ENCODE data around the gene TTC29.
"Not testable (repeated sequence)": the region's sequence is repeated elsewhere in the genome, so short reads cannot be mapped to it uniquely, and the experiment has no call there.

Gene TTC29

DNA sequence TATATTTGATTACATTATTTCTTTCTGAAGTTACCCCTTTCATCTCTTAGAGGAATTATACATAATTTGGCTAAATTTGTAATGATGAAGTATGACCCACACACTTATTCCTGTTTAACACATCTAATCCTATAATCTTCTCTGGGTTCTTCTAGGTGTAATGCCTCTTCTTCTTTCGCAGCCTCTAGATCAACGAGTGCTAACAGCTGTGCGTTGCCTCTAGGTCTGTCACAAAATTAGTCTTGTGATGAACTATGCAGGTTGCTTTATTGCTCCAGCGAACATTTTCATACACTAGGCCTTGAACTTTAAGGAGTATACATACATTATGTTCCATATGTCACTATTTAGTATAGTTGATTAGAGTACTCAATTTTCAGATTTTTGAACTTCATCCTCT, 89.9 kb downstream of the TTC29 start:
- DNase-seq, result no peak

DNA sequence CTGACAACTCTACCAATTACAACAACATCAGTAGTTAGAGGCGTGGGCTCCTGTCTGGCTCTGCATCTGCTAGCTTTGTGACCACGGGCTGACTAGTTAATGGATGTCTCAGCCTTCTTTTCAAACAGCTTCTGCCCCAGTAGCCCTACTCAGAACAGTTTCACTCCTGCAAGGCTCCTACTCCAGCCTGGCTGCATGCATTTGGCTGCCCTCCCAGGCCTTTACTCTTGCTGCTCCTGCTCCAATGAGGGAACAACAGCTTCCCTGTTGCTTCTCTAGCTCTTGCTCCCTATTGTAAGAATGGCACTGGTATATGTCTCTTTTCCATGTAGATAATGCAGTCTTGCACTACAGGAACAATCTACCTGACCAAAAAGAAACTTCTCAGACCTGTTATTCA, 93.3 kb downstream of the TTC29 start:
- no peak for DNase-seq

DNA sequence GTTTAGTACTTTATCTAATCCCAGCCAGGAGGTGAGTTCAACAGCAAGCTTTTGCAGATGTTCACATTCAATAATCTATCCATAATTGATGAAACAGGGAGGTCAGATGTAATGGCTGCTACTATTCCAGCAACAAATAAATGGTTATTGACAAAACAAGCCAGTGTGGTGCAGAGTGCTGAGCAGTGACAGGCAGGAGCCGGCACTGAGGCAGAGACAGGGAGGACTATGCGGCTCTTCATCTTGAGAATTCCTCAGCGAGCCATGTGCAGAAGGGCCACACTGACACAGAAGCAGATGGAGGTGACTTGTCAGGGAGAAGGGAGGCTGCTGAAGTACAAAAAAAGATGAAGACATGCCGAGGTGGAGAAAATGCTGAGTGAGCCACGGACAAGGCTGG, 98.3 kb downstream of the TTC29 start:
- no peak for DNase-seq

DNA sequence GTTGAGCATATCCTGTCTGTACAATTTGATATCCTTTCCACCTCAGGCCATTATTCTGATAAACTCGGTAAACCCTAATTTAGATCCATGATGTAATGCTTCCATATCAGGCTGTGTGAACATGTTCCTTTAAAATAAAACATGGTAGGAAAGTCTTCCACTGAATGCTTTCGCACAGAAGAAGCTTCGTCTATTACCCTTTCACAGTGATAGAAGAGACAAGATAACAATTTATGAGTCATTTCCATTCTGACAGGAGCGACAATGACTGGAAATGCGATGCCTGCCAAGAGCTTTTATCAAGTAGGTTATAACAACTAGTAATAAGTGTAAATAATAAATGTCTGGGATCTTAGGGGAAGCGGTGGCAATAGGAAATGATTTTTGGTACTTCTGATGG, 98.8 kb downstream of the TTC29 start:
- no peak for DNase-seq

DNA sequence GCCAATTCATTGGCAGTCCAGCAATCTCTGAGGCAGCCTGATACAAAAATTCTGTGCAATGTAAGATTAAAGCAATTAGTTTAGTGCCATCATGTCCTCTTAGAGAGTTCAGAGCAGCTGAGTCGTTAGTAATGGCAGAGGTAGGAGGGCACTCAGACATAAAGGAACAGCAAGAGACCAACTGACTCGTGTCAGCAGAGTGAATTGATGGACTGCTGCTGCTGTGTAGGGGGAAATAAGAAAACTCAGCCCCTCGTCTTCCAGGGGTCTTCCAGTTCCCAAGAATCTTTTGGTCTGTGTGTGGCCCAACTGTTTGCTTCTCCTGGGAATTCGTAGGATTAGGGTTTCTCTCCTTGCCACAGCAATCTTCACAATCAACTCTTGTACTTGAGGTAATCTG, 100.9 kb downstream of the TTC29 start:
- DNase-seq, result no peak

DNA sequence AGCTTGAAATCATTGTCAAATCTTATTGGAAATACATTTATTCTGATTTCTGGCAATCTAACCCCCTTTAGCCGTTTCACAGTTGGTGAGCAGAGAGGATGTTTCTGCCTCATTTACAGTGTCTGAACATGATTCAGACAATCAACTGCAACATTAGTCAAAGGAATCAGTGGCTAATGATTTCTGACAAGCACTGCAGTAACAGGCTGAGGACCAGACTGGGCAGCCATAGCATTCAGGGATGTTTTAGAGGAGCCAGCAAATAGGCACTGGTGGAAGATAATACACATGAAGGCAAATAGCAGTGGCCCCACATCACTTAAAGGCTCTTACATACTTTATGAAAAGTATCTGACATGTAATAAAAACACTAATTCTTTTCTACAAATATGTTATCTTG, 102.8 kb downstream of the TTC29 start:
- DNase-seq, result no peak

DNA sequence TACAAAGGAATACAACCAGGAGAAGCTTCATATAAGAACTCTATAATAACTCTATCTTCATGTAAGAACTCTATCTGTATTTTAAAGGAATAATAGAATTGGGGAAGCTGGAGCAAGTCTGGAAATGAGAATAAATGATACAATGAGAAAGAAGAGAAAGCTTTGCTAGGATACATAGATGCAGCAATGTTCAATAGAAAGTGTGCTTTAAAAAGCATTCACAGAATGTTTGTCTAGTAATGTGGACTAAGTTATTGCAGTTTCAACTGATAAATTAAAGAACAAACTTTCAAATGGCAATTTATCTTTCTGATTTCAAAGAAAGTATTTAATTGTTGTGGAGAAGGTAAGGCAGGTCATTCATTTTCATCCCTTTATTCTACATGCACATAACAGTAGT, 104.9 kb downstream of the TTC29 start:
- no peak for DNase-seq

DNA sequence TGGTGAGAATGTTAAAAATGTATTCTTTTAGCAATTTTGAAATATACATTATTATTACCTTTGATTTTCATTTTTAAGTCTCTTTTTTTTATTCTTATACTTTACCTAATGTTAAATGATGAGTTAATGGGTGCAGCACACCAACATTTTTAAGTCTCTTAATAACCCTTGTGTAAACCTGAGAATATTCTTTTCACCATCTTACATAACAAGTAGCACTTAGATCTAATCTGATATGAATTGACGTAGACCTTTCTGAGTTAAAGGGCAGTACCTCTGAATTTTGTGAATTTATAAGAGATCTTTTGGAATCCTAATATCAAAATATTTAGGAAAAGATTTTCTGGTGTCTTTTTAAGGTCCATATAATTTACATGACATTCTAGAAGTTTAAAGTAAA, 110.6 kb downstream of the TTC29 start:
- DNase-seq, result no peak

DNA sequence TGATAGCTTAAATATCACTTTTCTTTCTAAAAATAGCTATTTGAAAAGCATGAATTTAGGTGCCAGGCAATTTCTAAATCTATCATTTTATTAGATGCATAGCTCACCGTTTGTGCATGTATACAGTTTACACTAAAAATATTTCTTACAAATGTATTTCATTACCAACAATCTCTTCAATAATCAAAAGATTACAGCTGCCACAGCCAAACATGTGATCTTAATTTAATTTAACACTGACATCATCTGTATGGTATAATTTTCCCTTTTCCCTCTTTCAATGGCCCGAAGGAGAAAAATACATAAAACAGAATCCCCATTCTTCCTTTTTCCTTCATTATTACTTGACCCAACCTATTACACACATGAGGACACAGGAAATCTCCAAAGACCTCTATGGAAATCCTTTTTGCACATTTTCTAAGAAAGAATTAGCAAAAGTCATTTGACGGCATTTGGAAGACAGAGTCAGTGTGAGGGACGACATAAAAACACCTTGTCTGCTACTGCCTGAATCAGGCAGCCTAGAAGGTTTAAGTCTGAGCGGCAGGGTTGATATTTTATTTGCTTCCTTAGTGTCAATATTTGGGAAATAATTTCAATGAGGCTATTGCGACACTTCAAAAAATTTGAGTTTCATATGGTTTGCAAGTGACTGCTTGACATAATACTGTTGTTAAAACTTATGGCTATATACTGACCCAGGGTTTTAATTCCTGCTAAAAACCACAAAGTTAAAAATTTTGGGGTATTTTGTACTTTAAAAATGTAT, 111.2 kb downstream of the TTC29 start:
- DNase-seq, result no peak

DNA sequence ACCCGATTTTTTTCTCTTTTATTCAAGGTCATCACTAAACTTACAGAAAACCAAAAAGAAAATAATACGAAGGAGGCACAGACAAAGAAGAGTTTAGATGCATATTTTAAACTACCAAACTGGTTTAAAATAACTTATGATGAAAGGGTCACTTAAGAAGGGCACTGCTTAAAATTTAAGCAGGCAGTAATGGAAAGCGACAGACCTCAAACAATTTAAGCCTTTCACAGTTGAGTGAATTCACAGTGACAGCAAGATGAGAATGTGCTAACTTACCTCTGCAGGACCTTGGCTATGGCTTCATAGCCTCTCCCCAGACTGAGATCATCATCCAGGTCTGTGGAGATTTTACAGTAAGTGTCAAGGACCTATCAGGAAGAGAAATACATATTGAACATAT, 112.1 kb downstream of the TTC29 start:
- no peak for DNase-seq

DNA sequence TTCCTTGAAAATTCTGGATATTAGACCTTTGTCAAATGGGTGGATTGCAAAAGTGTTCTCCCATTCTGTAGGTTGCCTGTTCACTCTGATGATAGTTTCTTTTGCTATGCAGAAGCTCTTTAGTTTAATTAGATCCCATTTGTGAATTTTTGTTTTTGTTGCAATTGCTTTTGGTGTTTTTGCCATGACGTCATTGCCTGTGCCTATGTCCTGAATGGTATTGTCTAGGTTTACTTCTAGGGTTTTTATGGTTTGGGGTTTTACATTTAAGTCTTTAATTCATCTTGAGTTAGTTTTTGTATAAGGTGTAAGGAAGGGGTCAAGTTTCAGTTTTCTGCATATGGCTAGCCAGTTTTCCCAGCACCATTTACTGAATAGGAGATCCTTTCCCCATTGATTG, 122.7 kb downstream of the TTC29 start:
- not testable (repeated sequence) for DNase-seq

DNA sequence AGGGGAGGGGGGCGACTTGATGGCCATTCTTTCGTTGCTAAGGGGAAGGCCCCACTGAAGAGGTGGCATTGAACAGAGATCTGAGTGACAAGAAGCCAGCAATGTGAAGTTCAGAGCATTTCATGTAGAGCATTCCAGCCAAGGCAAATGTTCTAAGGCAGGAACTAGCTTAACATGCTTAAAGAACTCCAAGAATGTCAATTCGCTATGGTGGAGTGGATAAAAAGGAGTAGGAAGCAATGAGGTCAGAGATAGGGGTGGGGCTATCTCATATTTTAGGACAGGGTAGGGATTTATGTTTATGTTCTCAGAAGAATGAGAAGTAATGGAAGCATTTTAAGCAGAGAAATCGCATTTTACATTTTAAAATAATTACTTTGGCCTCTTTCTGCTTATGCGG, 130.9 kb downstream of the TTC29 start:
- DNase-seq, result no peak

DNA sequence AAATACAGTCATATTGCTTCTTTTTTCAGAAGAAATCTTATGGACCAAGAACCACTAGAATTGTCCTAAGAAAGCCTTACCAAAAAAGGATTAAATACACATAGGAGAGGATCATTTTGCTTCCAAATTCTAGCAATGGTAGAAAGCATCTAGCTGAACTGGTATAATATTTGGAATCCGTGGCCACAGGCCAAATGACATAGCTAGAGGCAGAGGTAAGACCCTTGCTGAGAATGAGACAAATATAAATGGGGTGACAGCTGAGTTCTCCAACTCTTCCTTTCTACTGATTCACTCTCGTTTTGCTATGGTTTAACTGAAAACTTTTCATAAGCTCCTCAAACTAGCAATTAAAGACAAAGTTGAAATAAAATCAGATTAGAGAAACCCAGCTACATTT, 150.0 kb downstream of the TTC29 start:
- DNase-seq, result no peak

DNA sequence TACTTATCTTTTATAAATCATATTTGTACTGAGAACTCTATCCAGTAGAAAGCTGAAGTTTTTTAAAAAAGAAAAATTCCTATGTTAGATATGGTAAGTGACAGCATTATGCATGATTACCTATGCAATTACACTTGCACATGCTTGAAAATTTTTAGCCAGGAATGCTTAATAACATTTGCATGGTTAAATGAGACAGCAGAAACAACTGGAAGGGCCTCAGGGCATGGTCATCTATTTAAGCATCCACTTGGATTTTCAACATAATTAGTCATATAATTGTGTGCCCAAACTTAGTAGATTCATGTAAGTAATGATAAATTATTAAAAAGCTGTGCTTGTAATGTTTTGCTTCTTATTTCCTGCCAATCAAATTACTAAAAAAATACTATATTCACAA, 151.9 kb downstream of the TTC29 start:
- no peak for DNase-seq

DNA sequence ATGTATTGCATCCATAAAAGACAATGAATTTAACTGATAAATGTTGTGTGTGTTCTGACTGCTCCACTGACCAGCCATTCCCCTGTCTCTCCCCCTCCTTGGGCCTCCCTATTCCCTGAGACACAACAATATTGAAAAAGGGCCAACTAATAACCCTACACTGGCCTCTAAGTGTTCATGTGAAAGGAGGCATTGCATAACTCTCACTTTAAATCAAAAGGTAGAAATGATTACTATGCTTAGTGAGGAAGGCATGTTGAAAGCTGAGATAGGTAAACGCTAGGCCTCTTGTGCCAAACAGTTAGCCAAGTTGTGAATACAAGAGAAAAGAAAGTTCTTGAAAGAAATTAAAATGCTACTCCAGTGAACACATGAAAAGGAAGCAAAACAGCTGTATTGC, 154.2 kb downstream of the TTC29 start:
- DNase-seq, result no peak

DNA sequence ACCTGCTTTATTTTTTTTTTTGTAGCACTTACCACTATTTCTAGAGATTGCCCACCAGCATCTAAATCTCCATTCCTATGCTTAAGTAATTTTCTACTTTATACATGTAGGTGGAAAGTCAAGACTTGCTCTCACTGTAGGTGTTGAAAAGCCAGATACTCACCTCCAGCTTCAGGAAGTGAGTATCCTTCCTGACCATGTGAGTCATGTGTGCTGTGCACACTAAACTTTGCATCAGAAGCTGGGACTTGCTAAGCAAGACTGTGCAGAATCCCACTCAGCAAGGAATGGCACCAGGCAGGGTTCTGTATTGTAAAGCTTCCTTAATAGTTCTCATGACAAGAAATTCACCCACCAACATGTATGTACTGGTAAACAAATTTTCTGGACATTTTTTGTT, 155.1 kb downstream of the TTC29 start:
- DNase-seq, result no peak

DNA sequence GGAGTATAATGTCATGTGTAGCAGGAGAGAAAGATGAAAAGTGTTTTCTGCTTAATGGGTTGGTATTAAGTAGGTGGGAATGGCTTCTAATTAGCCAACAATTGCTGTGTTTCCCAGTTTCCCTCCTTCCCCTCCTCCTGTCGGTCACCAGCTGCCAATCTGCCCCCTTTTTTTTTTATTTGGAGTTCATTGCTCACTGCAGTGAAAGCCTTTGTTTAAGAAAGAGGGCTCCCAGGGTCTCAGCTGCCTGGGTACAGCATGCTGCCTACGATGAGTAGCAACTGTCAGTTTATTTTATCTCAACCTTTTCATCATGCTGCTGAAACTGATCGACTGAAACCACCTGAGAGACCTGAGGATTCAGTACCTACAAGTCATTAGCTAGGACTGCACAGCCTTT, 157.9 kb downstream of the TTC29 start:
- DNase-seq, result no peak

DNA sequence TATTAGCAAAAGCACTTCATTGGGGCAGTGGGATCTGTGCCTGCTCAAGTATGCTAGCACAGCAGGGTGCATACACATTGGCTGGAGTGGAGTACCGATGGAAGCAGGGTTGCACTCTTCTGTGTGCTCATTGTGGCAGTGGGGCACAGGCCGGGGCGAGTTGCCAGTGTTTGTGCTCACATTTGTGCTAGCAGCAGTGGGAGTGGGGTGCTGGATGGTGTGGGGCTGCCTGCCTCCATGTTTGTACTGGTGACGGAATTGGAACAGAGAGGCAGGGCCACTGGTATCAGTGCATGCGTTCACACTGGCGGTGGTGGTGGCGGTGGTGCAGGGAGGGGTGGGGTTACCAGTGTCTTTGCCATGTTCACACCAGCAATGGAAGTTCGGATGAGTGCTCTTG, 169.0 kb downstream of the TTC29 start:
- no peak for DNase-seq

DNA sequence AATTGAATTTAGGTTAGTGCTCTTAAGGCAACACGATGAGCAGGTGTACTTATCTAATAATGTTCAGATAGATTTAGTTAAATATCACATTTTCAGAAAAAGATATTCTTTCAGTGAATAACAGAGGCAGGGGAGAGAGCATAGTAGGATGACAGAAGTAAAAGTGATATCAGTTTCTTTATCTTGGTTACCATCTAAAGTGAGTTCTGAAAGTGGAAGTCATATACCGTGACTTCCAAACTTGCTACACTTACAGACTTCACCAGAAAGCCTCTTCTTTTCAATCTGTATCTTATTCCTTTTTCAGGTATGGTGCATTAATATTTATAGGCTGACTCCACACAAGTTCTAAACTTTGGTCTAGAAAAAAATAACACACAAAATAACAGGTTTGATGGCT, 182.1 kb downstream of the TTC29 start:
- no peak for DNase-seq

DNA sequence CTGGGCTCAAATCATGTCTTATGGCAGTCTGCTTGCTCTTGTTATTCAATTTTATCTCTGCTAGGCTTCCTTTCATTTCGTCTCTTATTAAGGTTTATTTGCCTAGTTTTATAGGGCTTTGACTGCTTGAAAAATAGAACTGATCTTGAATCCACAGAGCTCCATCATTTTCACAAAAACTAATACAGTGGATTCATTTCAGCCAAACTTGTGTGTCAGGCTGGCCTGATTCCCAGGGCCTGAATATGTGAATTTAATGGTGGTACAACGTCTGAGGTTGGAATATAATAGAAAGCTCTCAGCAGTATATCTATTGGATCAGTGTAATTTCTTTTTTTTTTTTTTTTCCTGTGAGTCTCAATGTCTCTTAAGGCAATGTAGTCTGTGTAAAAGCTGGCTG, 183.6 kb downstream of the TTC29 start:
- DNase-seq, result no peak

DNA sequence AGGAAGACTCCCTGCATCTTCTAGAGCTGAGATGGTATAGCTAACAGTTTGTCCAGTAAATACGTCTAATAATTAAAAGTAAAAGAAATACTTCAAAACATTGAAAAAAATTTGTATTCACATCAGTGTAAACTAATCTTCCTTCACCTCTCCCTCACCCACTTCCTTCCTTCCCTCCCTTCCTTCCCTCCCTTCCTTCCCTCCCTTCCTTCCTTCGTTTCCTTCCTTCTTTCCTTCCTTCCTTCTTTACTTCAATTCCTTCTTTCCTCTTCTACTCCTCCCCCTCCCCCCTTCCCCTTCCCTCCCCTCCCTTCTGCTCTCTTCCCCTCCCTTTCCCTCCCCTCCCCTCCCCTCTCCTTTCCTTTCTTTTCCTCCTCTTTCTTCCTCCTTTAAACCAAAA, 203.2 kb downstream of the TTC29 start:
- no peak for DNase-seq

DNA sequence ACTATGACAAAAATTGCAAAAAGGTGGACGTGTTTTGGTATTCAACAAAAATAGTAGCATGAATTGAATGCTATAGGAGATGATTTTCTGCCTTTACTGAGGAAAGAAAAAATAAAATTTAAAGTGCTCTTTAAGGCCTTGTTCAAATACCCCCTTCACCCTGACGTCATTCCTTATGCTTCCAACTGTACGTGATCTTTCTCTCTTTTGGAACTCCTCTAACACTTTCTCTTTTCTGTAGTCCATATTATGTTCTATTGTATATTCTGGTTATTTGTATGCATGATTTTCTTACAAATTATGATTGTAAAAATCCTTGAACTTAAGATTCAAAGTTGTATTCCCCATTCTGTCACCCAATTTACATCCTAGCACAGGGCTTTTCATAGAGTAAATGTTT, 206.5 kb downstream of the TTC29 start:
- no peak for DNase-seq

DNA sequence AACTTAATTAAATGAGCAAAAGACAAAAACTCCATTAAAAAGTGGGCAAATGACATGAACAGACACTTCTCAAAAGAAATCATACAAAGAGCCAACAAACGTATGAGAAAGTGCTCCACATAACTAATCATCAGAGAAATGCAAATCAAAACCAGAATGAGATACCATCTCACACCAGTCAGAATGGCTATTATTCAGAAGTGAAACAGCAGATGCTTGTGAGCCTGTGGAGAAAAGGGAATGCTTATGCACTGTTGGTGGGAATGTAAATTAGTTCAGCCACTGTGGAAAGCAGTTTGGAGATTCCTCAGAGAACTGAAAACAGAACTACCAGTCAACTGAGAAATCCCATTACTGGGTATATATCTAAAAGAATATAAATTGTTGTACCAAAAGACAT, 222.1 kb downstream of the TTC29 start:
- not testable (repeated sequence) for DNase-seq

DNA sequence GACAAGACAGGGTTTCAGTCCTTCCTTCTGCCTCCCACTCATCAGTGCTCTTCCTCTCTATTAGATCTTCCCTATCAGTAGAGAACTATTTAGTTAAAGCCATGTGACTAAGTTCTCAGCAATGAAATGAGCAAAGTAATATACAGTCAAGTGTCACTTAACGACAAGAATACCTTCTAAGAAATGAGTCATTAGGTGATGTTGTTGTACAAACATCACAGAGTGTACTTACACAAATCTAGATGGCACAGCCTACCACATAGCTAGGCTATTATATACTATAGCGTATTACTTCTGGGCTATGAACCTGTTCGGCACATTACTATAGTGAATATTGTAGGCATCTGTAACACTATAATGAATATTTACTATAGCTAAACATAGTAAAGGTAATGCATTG, 235.7 kb downstream of the TTC29 start:
- DNase-seq, result no peak

DNA sequence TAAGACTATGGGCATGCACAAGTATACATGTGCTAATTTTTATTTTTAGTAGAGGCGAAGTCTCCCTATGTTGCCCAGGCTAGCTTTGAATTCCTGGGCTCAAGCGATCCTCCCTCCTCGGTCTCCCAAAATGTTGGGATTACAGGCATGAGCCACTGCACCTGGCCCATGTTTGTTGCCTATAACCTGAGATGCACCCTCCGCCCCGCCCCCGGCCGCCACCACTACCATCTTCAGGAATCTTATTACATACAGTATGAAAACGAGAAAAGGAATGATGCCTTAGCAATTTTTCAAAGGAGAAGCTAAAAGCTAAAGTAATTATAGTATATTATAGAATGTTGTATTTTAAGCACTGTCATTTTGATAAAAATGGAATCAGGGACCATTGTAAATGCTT, 245.8 kb downstream of the TTC29 start:
- DNase-seq, result no peak

All from NCI-H2227 treated with DMSO at 0.1 percent for 48 hours (cell line).